Cardiac muscle cell (in vitro differentiated cells and primary cell): Measurements from ENCODE around the gene TUT7. TPM values are rescaled to one million over a fixed set of nuclear protein-coding genes. Genes with fewer than 3 reads are reported as not detected.

ENCODE experiments used
- DNase-seq, 2 donors: peaks; one replicate each; pipeline versions ENCODE4 v3.0.0 to v3.0.0-alpha.2; 2010 to 2017; ENCODE audit warnings: low read depth in 1 of 2, low spot score in 1 of 2
- H3K27ac ChIP-seq: fragments of 200-600 bp; sonication (generic); 2 replicates; pipeline ENCODE4 v1.5.1; 2016
- H3K27me3 ChIP-seq: fragments of 200-600 bp; sonication (generic); 2 replicates; pipeline ENCODE4 v1.6.0; 2016; ENCODE audit warnings: control low read depth
- H3K36me3 ChIP-seq: fragments of 200-600 bp; sonication (generic); 2 replicates; pipeline ENCODE4 v1.5.1; 2016; ENCODE audit warnings: control low read depth
- H3K4me1 ChIP-seq: fragments of 200-600 bp; sonication (generic); 2 replicates; pipeline ENCODE4 v1.8.1; 2017; ENCODE audit warnings: low read depth, mild to moderate bottlenecking, mixed run types
- H3K4me3 ChIP-seq: fragments of 200-600 bp; sonication (generic); 2 replicates; pipeline ENCODE4 v1.5.1; 2016; ENCODE audit warnings: mild to moderate bottlenecking
- H3K9me3 ChIP-seq: fragments of 200-600 bp; sonication (generic); 2 replicates; pipeline ENCODE4 v1.5.1; 2017; ENCODE audit warnings: low read depth, mild to moderate bottlenecking, control low read depth
- polyA plus RNA-seq: library from polyadenylated mRNA; unstranded; fragments of >200 nt; fragmentation: Nextera tagmentation; extraction: Ambion mirVana; gene quantifications from 2 replicates; pipeline ENCODE4 v1.2.1, GENCODE V29; 2016
- total RNA-seq: library from RNA; depleted of rRNA; stranded (reverse); fragments of >200 nt; gene quantifications from 2 replicates; pipeline ENCODE4 v1.2.3, GENCODE V29; 2016
- TF ChIP-seq, protein P1 (sequence below): IDR thresholded peaks from 2 replicates; pipeline ENCODE4 v1.5.1; 2012; ENCODE audit warnings: low read depth, mild to moderate bottlenecking, low read length

The TUT7 gene
- total and polyA plus RNA-seq, 2 experiments from 2014 or later = 10.3 to 16.4 TPM

DNA sequence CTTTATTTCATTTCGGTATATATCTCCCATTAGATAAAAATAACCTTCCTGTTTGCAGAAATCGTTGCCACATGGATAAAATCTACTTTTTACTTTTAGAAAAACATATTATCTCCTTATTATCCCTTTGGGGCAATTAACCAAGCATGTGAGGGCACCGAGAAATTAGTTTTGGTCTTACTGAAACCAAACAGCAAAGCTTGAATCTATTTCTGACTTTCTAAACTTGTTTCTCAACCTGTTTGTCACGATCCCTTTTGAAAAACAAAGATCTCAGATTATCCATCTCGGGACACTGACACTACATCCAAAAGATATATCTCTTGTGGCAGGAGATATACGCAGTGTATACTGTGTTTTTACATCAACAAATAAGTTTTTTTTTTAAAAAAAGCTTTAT lies 2.3 kb downstream of the TUT7 start:
- H3K36me3 ChIP-seq = peaks cover 4% of the 10 kb centered on the region
- H3K4me3 ChIP-seq = no peak overlapping the region
- TF ChIP-seq, protein P1, sequence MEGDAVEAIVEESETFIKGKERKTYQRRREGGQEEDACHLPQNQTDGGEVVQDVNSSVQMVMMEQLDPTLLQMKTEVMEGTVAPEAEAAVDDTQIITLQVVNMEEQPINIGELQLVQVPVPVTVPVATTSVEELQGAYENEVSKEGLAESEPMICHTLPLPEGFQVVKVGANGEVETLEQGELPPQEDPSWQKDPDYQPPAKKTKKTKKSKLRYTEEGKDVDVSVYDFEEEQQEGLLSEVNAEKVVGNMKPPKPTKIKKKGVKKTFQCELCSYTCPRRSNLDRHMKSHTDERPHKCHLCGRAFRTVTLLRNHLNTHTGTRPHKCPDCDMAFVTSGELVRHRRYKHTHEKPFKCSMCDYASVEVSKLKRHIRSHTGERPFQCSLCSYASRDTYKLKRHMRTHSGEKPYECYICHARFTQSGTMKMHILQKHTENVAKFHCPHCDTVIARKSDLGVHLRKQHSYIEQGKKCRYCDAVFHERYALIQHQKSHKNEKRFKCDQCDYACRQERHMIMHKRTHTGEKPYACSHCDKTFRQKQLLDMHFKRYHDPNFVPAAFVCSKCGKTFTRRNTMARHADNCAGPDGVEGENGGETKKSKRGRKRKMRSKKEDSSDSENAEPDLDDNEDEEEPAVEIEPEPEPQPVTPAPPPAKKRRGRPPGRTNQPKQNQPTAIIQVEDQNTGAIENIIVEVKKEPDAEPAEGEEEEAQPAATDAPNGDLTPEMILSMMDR = no peak
- no peaks in the 10 kb centered on the region for H3K27me3 ChIP-seq
- H3K9me3 ChIP-seq = no peaks in the 10 kb centered on the region
- H3K27ac ChIP-seq = no peak overlapping the region
- H3K4me1 ChIP-seq = peaks cover 10% of the 10 kb centered on the region
- no peak for DNase-seq

DNA sequence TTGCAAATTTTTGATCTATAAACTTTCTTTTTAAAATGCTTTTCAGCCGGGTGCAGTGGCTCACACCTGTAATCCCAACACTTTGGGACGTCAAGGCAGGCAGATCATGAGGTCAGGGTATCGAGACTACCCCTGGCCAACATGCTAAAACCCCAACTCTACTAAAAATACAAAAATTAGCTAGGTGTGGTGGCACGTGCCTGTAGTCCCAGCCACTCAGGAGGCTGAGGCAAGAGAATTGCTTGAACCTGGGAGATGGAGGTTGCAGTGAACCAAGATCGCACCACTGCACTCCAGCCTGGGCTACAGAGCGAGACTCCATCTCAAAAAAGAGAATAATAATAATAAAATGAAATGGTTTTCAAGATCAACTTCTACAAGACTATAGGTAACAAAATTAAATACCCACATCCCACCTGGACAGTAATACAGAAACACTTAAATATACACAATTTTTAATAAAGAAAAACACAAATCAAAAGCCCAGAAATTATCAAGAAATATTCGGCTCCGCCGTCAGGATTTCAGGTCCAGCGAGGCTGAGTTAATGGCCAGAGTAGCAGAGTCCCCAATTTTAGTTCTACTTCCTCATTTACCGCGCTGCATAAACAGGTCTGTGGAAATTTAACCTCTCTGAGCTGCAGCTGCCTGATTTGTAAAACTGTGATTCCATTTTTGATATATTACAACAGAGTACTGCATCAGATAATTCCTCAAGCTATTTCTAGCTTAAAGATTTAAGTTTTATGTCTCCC lies 4.0 kb downstream of the TUT7 start:
- TF ChIP-seq, protein P1 = no peak
- no peak for DNase-seq
- no peak overlapping the region for H3K4me3 ChIP-seq
- no peak overlapping the region for H3K27ac ChIP-seq
- no peaks in the 10 kb centered on the region for H3K27me3 ChIP-seq
- H3K4me1 ChIP-seq = peaks cover 10% of the 10 kb centered on the region
- H3K9me3 ChIP-seq = no peaks in the 10 kb centered on the region
- peaks cover 12% of the 10 kb centered on the region for H3K36me3 ChIP-seq

DNA sequence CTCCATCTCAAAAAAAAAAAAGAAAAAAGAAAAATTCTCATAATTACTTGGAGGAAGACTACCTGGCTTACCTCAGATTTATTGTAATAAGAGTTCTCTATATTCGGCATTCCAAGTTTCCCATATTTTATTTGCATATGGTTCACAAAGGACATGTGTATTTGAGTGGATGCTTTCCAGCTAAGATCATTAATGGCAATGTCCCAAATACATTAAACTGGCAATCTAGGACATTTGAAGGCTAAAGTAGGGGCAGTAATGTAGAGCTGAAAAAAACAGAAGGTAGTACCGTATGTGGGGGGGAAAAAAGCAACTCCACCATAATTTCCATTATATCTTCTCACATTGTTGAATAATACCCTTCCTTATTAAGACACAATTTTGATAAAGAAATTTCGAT lies 4.9 kb downstream of the TUT7 start:
- DNase-seq = no peak
- TF ChIP-seq, protein P1 = no peak
- H3K4me3 ChIP-seq = no peak overlapping the region
- peaks cover 10% of the 10 kb centered on the region for H3K4me1 ChIP-seq
- H3K27ac ChIP-seq = no peak overlapping the region
- H3K27me3 ChIP-seq = no peaks in the 10 kb centered on the region
- no peaks in the 10 kb centered on the region for H3K9me3 ChIP-seq
- peaks cover 19% of the 10 kb centered on the region for H3K36me3 ChIP-seq

DNA sequence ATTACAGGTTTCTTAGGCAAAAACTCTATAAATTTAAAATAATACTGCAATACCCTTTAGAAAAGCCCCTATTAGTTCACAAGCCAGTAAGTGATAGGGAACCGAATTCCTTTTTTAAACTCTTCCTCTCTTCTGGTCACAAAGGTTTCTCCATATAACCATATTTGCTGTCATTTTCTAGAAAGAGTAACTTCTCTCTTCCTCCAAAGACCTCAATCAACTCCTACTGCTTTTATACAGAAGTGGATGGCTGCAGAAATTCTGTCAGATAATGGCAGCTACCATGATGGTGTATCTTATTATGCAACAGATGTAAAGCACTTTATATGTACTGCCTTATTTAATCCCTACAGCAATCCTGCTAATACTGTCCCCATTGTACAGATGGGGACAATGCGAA lies 6.2 kb downstream of the TUT7 start:
- Histone ChIP-seq H3K4me1 (peaks cover 6% of the 10 kb centered on the region), H3K9me3 (no peaks in the 10 kb centered on the region), H3K36me3 (peaks cover 30% of the 10 kb centered on the region), H3K27me3 (no peaks in the 10 kb centered on the region), H3K4me3 (no peak overlapping the region), H3K27ac (no peak overlapping the region)
- TF ChIP-seq, protein P1 = no peak
- no peak for DNase-seq

DNA sequence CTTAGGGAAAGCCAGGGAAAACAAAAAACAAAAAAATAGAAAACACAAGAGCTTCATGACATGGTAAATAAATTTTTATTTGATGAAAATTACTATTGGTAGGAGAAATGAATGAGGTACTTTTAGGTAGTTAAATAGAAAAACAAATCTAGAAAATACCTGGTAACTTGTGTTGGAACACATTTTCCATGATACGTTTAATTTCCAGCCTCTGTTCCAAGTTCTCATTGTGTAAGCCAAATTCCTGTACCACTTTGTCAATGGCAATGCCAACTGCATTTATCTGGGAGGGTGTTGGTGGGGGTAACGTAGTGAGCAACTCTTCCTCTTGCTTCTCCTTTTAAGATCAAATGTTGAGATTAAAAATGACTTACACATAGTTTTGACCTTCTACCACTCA lies 9.4 kb downstream of the TUT7 start:
- peaks cover 38% of the 10 kb centered on the region for H3K36me3 ChIP-seq
- H3K9me3 ChIP-seq = no peaks in the 10 kb centered on the region
- TF ChIP-seq, protein P1 = no peak
- no peaks in the 10 kb centered on the region for H3K4me1 ChIP-seq
- H3K27me3 ChIP-seq = no peaks in the 10 kb centered on the region
- no peak overlapping the region for H3K4me3 ChIP-seq
- no peak overlapping the region for H3K27ac ChIP-seq
- DNase-seq = no peak
